HEK293T (cell line): ENCODE results near the gene SLC12A7.

ENCODE experiments used
- CTCF ChIA-PET: fragments of 350-600 bp; formaldehyde crosslinking; extraction: SDS; loops from one replicate; lab custom pipeline; 2021; ENCODE audit warnings: antibody characterized with exemption, inconsistent platforms; lab: Yijun Ruan, JAX
- POLR2A ChIA-PET: fragments of 350-600 bp; formaldehyde crosslinking; extraction: SDS; loops from one replicate; lab custom pipeline; 2020; ENCODE audit warnings: antibody characterized with exemption, inconsistent platforms; lab: Yijun Ruan, JAX
- DNase-seq: peaks from one replicate; pipeline ENCODE4 v3.0.0; 2012; ENCODE audit warnings: mixed read lengths; ENCODE audit errors: extremely low spot score
- ARNT ChIP-seq: fragments of 450-650 bp; IDR thresholded peaks from 2 replicates; pipeline ENCODE4 v1.6.1; 2017; ENCODE audit warnings: mild to moderate bottlenecking
- BHLHE40 ChIP-seq: fragments of 450-650 bp; IDR thresholded peaks from 2 replicates; pipeline ENCODE4 v1.6.1; 2016; ENCODE audit warnings: mild to moderate bottlenecking, moderate library complexity, borderline replicate concordance
- CTBP1 ChIP-seq: fragments of 450-650 bp; IDR thresholded peaks from 2 replicates; pipeline ENCODE4 v1.6.1; 2016; ENCODE audit warnings: borderline replicate concordance
- ELF4 ChIP-seq: fragments of 450-650 bp; IDR thresholded peaks from 2 replicates; pipeline ENCODE4 v1.6.1; 2017; ENCODE audit warnings: antibody characterized with exemption
- FOXA1 ChIP-seq: fragments of 450-650 bp; IDR thresholded peaks from 2 replicates; pipeline ENCODE4 v1.6.1; 2016; ENCODE audit warnings: mild to moderate bottlenecking
- FOXK2 ChIP-seq: fragments of 450-650 bp; IDR thresholded peaks from 2 replicates; pipeline ENCODE4 v1.6.1; 2016; ENCODE audit warnings: mild to moderate bottlenecking
- FOXM1 ChIP-seq: fragments of 450-650 bp; IDR thresholded peaks from 2 replicates; pipeline ENCODE4 v1.6.1; 2017; ENCODE audit warnings: mild to moderate bottlenecking, borderline replicate concordance
- HDGF ChIP-seq: fragments of 450-650 bp; IDR thresholded peaks from 2 replicates; pipeline ENCODE4 v1.6.1; 2017; ENCODE audit warnings: antibody characterized with exemption, borderline replicate concordance
- L3MBTL2 ChIP-seq: fragments of 450-650 bp; conservative IDR thresholded peaks from 2 replicates; pipeline ENCODE4 v1.6.1; 2016; ENCODE audit warnings: mild to moderate bottlenecking
- LEF1 ChIP-seq: fragments of 450-650 bp; IDR thresholded peaks from 2 replicates; pipeline ENCODE4 v1.6.1; 2017; ENCODE audit warnings: mild to moderate bottlenecking, borderline replicate concordance
- NFRKB ChIP-seq: fragments of 450-650 bp; IDR thresholded peaks from 2 replicates; pipeline ENCODE4 v1.6.1; 2016; ENCODE audit warnings: mild to moderate bottlenecking, moderate library complexity
- SP1 ChIP-seq: fragments of 450-650 bp; IDR thresholded peaks from 2 replicates; pipeline ENCODE4 v1.6.1; 2017
- SUZ12 ChIP-seq: fragments of 450-650 bp; IDR thresholded peaks from 2 replicates; pipeline ENCODE4 v1.6.1; 2016; ENCODE audit warnings: mild to moderate bottlenecking
- TARDBP ChIP-seq: fragments of 450-650 bp; IDR thresholded peaks from 2 replicates; pipeline ENCODE4 v1.6.1; 2016
- ZNF384 ChIP-seq: fragments of 450-650 bp; IDR thresholded peaks from 2 replicates; pipeline ENCODE4 v1.6.1; 2016
- TF ChIP-seq, protein P1 (sequence below): fragments of 450-650 bp; IDR thresholded peaks from 2 replicates; pipeline ENCODE4 v1.6.1; 2016

SLC12A7 gene

GRCh38 chr5:1138445-1139245 is 26.8 kb upstream of the SLC12A7 start:
- no peak for DNase-seq
- TF ChIP-seq HDGF, result no peak
- no peak for TF ChIP-seq FOXM1
- TF ChIP-seq FOXK2, result no peak
- TF ChIP-seq BHLHE40, result no peak
- no peak for TF ChIP-seq L3MBTL2
- no peak for TF ChIP-seq SP1
- TF ChIP-seq SUZ12, result no peak
- no peak for TF ChIP-seq CTBP1
- no peak for TF ChIP-seq LEF1
- no peak for TF ChIP-seq FOXA1
- no peak for TF ChIP-seq ZNF384
- no peak for TF ChIP-seq TARDBP
- TF ChIP-seq, protein P1, sequence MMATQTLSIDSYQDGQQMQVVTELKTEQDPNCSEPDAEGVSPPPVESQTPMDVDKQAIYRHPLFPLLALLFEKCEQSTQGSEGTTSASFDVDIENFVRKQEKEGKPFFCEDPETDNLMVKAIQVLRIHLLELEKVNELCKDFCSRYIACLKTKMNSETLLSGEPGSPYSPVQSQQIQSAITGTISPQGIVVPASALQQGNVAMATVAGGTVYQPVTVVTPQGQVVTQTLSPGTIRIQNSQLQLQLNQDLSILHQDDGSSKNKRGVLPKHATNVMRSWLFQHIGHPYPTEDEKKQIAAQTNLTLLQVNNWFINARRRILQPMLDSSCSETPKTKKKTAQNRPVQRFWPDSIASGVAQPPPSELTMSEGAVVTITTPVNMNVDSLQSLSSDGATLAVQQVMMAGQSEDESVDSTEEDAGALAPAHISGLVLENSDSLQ, result no peak
- no peak for TF ChIP-seq NFRKB
- TF ChIP-seq ARNT, result no peak
- TF ChIP-seq ELF4, result no peak
- ChIA-PET POLR2A (no interaction called here), CTCF (interaction anchor here (0.5 kb wide), 1 partner anchor 29 kb away, joined by 3 read pairs; no protein-coding TSS in a partner anchor)

- ChIA-PET CTCF (interaction anchor here (0.5 to 0.6 kb wide), 2 partner anchors 11 to 30 kb away, joined by 3 read pairs; no protein-coding TSS in a partner anchor), POLR2A (no interaction called here)
- DNase-seq, result no peak
- no peak for TF ChIP-seq SP1
- no peak for TF ChIP-seq BHLHE40
These were observed 25.9 kb upstream of the SLC12A7 start for GRCh38 chr5:1137567-1138444.

DNA sequence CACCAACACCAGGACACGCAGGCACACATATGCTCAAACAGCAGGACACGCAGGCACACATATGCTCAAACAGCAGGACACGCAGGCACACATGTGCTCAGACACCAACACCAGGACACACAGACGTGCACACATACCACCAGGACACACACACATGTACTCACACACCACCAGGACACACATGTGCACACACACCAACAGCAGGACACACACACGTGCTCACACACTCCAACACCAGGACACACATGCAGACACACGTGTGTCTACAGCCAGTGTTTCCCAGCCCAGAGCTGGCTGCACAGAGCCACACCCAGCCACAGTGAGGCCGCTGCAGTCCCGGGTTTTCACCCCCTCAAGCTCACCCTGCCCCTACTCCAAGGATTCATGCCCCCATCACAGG is 25.0 kb upstream of the SLC12A7 start:
- POLR2A ChIA-PET, result no interaction called here
- CTCF ChIA-PET, result no interaction called here
- no peak for DNase-seq
- TF ChIP-seq CTBP1, result no peak

GRCh38 chr5:1135696-1136525 is 24.0 kb upstream of the SLC12A7 start:
- POLR2A ChIA-PET, result no interaction called here

DNA sequence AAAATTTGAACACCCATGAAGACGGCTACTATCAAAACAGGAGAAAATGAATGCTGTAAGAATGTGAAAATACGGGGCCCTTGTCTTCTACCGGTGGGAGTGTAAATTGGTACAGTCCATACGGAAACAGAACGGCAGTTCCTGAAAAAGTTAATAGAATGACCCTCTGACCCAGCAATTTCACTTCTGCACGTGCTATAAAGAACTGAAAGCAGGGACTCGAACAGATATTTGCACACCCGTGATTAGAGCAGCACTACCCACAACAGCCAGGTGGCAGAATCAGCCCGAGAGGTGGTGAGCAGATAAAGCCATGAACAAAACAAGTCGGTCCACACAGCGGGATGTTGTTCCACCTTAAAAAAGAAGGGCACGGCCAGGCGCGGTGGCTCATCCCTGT is 22.6 kb upstream of the SLC12A7 start:
- no peak for DNase-seq
- ChIA-PET POLR2A (no interaction called here), CTCF (no interaction called here)
- TF ChIP-seq FOXA1, result no peak
- no peak for TF ChIP-seq SUZ12
- TF ChIP-seq CTBP1, result no peak
- no peak for TF ChIP-seq L3MBTL2
- TF ChIP-seq SP1, result no peak
- no peak for TF ChIP-seq LEF1

More at GRCh38 chr5:1135696-1136525, 24.0 kb upstream of the SLC12A7 start:
- CTCF ChIA-PET, result no interaction called here
- DNase-seq, result no peak
- no peak for TF ChIP-seq ARNT

GRCh38 chr5:1133510-1134201 is 21.8 kb upstream of the SLC12A7 start:
- no peak for DNase-seq
- TF ChIP-seq ARNT, result no peak
- no peak for TF ChIP-seq FOXK2
- no peak for TF ChIP-seq CTBP1
- no peak for TF ChIP-seq NFRKB
- no peak for TF ChIP-seq FOXA1
- ChIA-PET CTCF (interaction anchor here (0.6 kb wide), 2 partner anchors 8 to 41 kb away, joined by 3 read pairs; no protein-coding TSS in a partner anchor), POLR2A (no interaction called here)

DNA sequence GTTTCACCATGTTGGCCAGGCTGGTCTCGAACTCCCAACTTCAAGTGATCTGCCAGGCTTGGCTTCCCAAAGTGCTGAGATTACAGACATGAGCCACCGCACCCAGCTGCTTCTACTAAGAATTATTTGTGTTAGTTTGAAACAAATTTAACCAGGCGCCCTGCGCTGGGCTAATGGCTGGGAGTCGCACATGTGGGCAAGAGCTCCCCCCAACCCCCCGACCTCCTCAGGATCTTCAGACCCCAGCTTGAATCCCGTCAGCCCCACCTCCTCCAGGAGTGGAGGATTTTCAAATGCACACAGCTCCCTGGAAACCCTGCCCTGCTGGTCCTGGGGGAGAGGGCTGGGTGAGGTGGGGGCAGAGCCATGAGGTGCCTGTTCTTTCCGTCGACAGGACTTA is 21.2 kb upstream of the SLC12A7 start:
- no peak for DNase-seq
- ChIA-PET POLR2A (no interaction called here), CTCF (interaction anchor here (0.6 kb wide), 1 partner anchor 7 kb away, joined by 3 read pairs; no protein-coding TSS in a partner anchor)
- TF ChIP-seq, protein P1, result no peak
- TF ChIP-seq ELF4, result no peak
